Kidney (tissue), 14 donors: Measurements from ENCODE around the gene COL6A3. TPM values are rescaled to one million over a fixed set of nuclear protein-coding genes. Genes with fewer than 3 reads are reported as not detected.

Experiments
- DNase-seq, 5 donors: peaks; one replicate each; pipeline ENCODE4 v3.0.0-alpha.2; 2013 to 2020
- FAIRE-seq: peaks from 2 replicates; lab custom pipeline; 2012; peaks lifted over from hg19 to GRCh38; lab: Jason Lieb, UNC
- H3K27ac ChIP-seq, 2 donors: one replicate each; pipeline ENCODE4 v1.7.0; 2013; ENCODE audit warnings: low read depth in 2 of 2, low read length in 2 of 2, inconsistent platforms in 1 of 2
- H3K27me3 ChIP-seq: one replicate; pipeline ENCODE4 v1.7.1; 2013; ENCODE audit warnings: low read length, inconsistent platforms; ENCODE audit not compliant: control insufficient read depth, insufficient read depth
- H3K36me3 ChIP-seq, 3 donors: one replicate each; pipeline versions ENCODE4 v1.7.0 to v1.7.1; 2013; ENCODE audit warnings: low read length in 3 of 3, control low read depth in 1 of 3, inconsistent platforms in 1 of 3; ENCODE audit not compliant: insufficient read depth in 3 of 3, control insufficient read depth in 2 of 3
- H3K4me1 ChIP-seq, 3 donors: one replicate each; pipeline versions ENCODE4 v1.7.0 to v1.7.1; 2013; ENCODE audit warnings: low read length in 3 of 3, inconsistent platforms in 1 of 3, low read depth in 1 of 3; ENCODE audit not compliant: control insufficient read depth in 2 of 3, insufficient read depth in 2 of 3
- H3K4me3 ChIP-seq, 3 donors: one replicate each; pipeline versions ENCODE4 v1.7.0 to v1.8.1; 2013; ENCODE audit warnings: low read length in 3 of 3, control low read depth in 1 of 3, inconsistent platforms in 1 of 3
- H3K9ac ChIP-seq, 3 donors: one replicate each; pipeline versions ENCODE4 v1.7.0 to v1.7.1; 2013; ENCODE audit warnings: low read length in 3 of 3, control low read depth in 1 of 3, inconsistent platforms in 1 of 3
- H3K9me3 ChIP-seq, 3 donors: one replicate each; pipeline versions ENCODE4 v1.7.0 to v1.7.1; 2013; ENCODE audit warnings: low read length in 3 of 3, control low read depth in 1 of 3, inconsistent platforms in 1 of 3; ENCODE audit not compliant: control insufficient read depth in 2 of 3, insufficient read depth in 1 of 3
- CTCF ChIP-seq: IDR thresholded peaks from 3 replicates; pipeline ENCODE4 v1.5.1; 2012; ENCODE audit warnings: mild to moderate bottlenecking, moderate library complexity, borderline replicate concordance; ENCODE audit not compliant: insufficient read depth; ENCODE audit errors: extremely low read depth
- intact Hi-C: fragments of 100-400 bp; cut with DNase I; formaldehyde crosslinking; loops from one replicate; pipeline ENCODE4 v1.11.1; 2022
- polyA plus RNA-seq: library from polyadenylated mRNA; stranded (reverse); fragments of 350-450 nt; fragmentation: Illumina TruSeq; extraction: RNeasy Lipid Tissue Mini Kit (QIAGEN cat#74804); gene quantifications from one replicate; pipeline ENCODE4 v1.2.3, GENCODE V29; 2014; ENCODE audit warnings: low read depth, low replicate concordance; ENCODE audit not compliant: insufficient read depth
- total RNA-seq: library from RNA; stranded (reverse); fragmentation: NEBNext Ultra II Directional; extraction: Animal tissue kit (Norgen Biotek cat#: 25700); gene quantifications from one replicate; pipeline ENCODE4 v1.2.1, GENCODE V29; 2021
- donor health status: control.
- donor health status: control.
- donor health status: control.
- donor health status: control.
- donor health status: control.
- donor health status: DM: yes; HTN: yes; CAD: no.
- donor health status: Normal renal cell carcinoma (clear cell type).

The COL6A3 gene
- total and polyA plus RNA-seq, 2 donors from 2014 or later, result 3.8 to 59.5 TPM

- intact Hi-C loops, result no loop called here
- Histone ChIP-seq H3K4me1 (no peaks in the 10 kb centered on the region), H3K27me3 (no peaks in the 10 kb centered on the region), H3K4me3 (no peak overlapping the region), H3K36me3 (peaks cover 0 to 5% (median 0%) of the 10 kb centered on the region in 3 donors), H3K9ac (no peak overlapping the region), H3K9me3 (peaks cover 0 to 5% (median 0%) of the 10 kb centered on the region in 3 donors), H3K27ac (no peak overlapping the region)
- no peak for FAIRE-seq
- DNase-seq, result no peak
- TF ChIP-seq CTCF, result no peak
These were observed 35.3 kb downstream of the COL6A3 start for GRCh38 chr2:237378650-237379049.

GRCh38 chr2:237374284-237375060 lies 39.5 kb downstream of the COL6A3 start:
- DNase-seq, result no peak
- Histone ChIP-seq H3K9me3 (peaks cover 0 to 5% (median 0%) of the 10 kb centered on the region in 3 donors), H3K27me3 (no peaks in the 10 kb centered on the region), H3K27ac (no peak overlapping the region), H3K4me1 (no peaks in the 10 kb centered on the region), H3K9ac (no peak overlapping the region), H3K4me3 (no peak overlapping the region), H3K36me3 (peaks cover 0 to 5% (median 0%) of the 10 kb centered on the region in 3 donors)
- TF ChIP-seq CTCF, result no peak
- FAIRE-seq, result no peak
- intact Hi-C loops, result no loop called here

GRCh38 chr2:237371856-237372255 lies 42.1 kb downstream of the COL6A3 start:
- no peaks in the 10 kb centered on the region for H3K9me3 ChIP-seq
- no peak overlapping the region for H3K9ac ChIP-seq
- no peaks in the 10 kb centered on the region for H3K4me1 ChIP-seq
- no peak overlapping the region for H3K27ac ChIP-seq
- no peak for DNase-seq
- no peak for TF ChIP-seq CTCF
- no peak for FAIRE-seq
- no peaks in the 10 kb centered on the region for H3K27me3 ChIP-seq
- H3K4me3 ChIP-seq, result no peak overlapping the region
- intact Hi-C loops, result no loop called here
- H3K36me3 ChIP-seq, result peaks cover 0 to 3% (median 0%) of the 10 kb centered on the region in 3 donors
